ENCODE data around the gene EPHB1.

The EPHB1 gene

DNA sequence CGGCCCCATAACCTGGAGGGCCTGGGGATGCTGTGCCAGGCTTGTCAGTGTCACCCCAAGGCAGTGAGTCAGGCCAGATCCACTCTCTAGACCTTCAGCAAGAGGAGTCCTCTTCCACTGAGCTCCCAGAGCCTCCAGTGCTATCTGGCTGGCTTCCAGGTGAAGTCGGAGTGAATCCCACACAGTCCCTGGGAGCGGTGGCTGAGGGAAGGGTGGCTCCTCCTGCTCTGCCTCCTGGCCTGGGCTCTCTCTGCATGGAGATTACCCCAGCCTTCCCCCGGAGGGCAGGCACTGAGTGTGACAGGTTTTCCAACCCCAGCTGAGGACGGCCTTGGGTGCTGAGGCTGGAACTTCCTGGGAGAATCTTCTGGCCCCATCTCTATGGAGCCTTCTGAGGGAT lies 82.7 kb downstream of the EPHB1 start:
- Histone ChIP-seq H3K36me3 (ENCODE audit: control insufficient read depth in 1 of 2, insufficient read depth in 2 of 2, low read depth in 1 of 2, low read length in 2 of 2) (no peaks in the 10 kb centered on the region), H4K91ac (ENCODE audit: low read length) (no peak overlapping the region), H3K27ac (ENCODE audit: low read length, poor library complexity, severe bottlenecking) (no peak overlapping the region), H3K79me1 (replicated peaks; ENCODE audit: low read length, poor library complexity, severe bottlenecking) (peaks cover 6% of the 10 kb centered on the region), H2BK120ac (ENCODE audit: low read depth, low read length) (no peak overlapping the region), H3K9ac (ENCODE audit: low read length) (no peak overlapping the region), H4K8ac (ENCODE audit: low read length) (no peak overlapping the region), H3K18ac (ENCODE audit: low read depth in 1 of 2, low read length in 2 of 2) (no peak overlapping the region), H3K9me3 (ENCODE audit: control insufficient read depth, low read length) (no peaks in the 10 kb centered on the region), H3K4me2 (ENCODE audit: low read length, poor library complexity, severe bottlenecking) (no peak overlapping the region), H3K27me3 (ENCODE audit: control insufficient read depth in 1 of 2, insufficient read depth in 1 of 2, low read length in 2 of 2) (no peaks in the 10 kb centered on the region), H3K14ac (ENCODE audit: low read length in 2 of 2) (peak overlapping the region in 1 of 2 experiments; percentile 16), H2BK12ac (ENCODE audit: low read length in 2 of 2) (no peak overlapping the region), H2BK15ac (ENCODE audit: low read depth, poor library complexity, severe bottlenecking) (no peak overlapping the region), H2BK5ac (ENCODE audit: low read depth, low read length, poor library complexity, severe bottlenecking) (no peak overlapping the region), H2AK5ac (ENCODE audit: low read length, severe bottlenecking) (no peak overlapping the region), H3K4me3 (ENCODE audit: insufficient read depth in 1 of 2, low read depth in 1 of 2, low read length in 2 of 2) (no peak overlapping the region), H3K23ac (ENCODE audit: low read length in 2 of 2) (no peak overlapping the region), H2AFZ (ENCODE audit: low read depth, low read length) (no peak overlapping the region), H3K4me1 (ENCODE audit: control insufficient read depth, insufficient read depth, low read depth, low read length) (peaks cover 13% of the 10 kb centered on the region), H3K4ac (ENCODE audit: low read depth in 1 of 2, low read length in 2 of 2) (no peak overlapping the region)
- no peak for DNase-seq
- WGBS: 69% methylated on average over 5 of the region's 5 CpGs

DNA sequence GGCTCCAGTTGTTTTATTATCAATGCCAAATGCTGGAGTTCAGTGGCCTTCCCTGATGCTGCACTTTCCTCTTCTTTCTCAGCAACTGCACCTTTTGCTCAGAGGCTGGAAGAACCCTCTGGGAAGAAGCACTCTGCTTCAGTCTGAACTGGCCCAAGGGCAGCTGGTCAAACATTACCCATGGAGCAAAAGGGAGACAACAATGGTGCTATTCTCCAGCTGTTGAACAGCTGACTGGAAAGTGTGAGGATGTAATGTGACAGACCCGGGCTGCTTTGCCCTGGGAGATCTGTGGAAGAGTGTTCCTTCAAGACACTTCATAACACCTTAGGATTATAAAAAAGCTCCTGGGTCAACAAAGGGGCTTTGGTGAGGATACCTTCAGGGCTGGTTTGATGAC lies 84.9 kb downstream of the EPHB1 start:
- no peaks in the 10 kb centered on the region for H3K36me3 ChIP-seq (ENCODE audit: control insufficient read depth in 1 of 2, insufficient read depth in 2 of 2, low read depth in 1 of 2, low read length in 2 of 2)
- no peak overlapping the region for H3K9ac ChIP-seq (ENCODE audit: low read length)
- H3K4ac ChIP-seq (ENCODE audit: low read depth in 1 of 2, low read length in 2 of 2): no peak overlapping the region
- no peak overlapping the region for H4K8ac ChIP-seq (ENCODE audit: low read length)
- H3K4me3 ChIP-seq (ENCODE audit: insufficient read depth in 1 of 2, low read depth in 1 of 2, low read length in 2 of 2): no peak overlapping the region
- H3K18ac ChIP-seq (ENCODE audit: low read depth in 1 of 2, low read length in 2 of 2): no peak overlapping the region
- no peak overlapping the region for H2BK12ac ChIP-seq (ENCODE audit: low read length in 2 of 2)
- H3K27me3 ChIP-seq (ENCODE audit: control insufficient read depth in 1 of 2, insufficient read depth in 1 of 2, low read length in 2 of 2): no peaks in the 10 kb centered on the region
- H3K23ac ChIP-seq (ENCODE audit: low read length in 2 of 2): no peak overlapping the region
- H3K27ac ChIP-seq (ENCODE audit: low read length, poor library complexity, severe bottlenecking): no peak overlapping the region
- DNase-seq: no peak
- no peak overlapping the region for H3K14ac ChIP-seq (ENCODE audit: low read length in 2 of 2)
- no peak overlapping the region for H4K91ac ChIP-seq (ENCODE audit: low read length)
- no peak overlapping the region for H2BK120ac ChIP-seq (ENCODE audit: low read depth, low read length)
- WGBS: no CpG with 5 or more reads among the region's 1 CpG
- peaks cover 10% of the 10 kb centered on the region for H3K4me1 ChIP-seq (ENCODE audit: control insufficient read depth, insufficient read depth, low read depth, low read length)
- H3K79me1 ChIP-seq (replicated peaks; ENCODE audit: low read length, poor library complexity, severe bottlenecking): peaks cover 6% of the 10 kb centered on the region
- no peak overlapping the region for H3K4me2 ChIP-seq (ENCODE audit: low read length, poor library complexity, severe bottlenecking)
- no peak overlapping the region for H2AFZ ChIP-seq (ENCODE audit: low read depth, low read length)
- H2BK15ac ChIP-seq (ENCODE audit: low read depth, poor library complexity, severe bottlenecking): no peak overlapping the region
- H2AK5ac ChIP-seq (ENCODE audit: low read length, severe bottlenecking): no peak overlapping the region
- H3K9me3 ChIP-seq (ENCODE audit: control insufficient read depth, low read length): no peaks in the 10 kb centered on the region
- no peak overlapping the region for H2BK5ac ChIP-seq (ENCODE audit: low read depth, low read length, poor library complexity, severe bottlenecking)

DNA sequence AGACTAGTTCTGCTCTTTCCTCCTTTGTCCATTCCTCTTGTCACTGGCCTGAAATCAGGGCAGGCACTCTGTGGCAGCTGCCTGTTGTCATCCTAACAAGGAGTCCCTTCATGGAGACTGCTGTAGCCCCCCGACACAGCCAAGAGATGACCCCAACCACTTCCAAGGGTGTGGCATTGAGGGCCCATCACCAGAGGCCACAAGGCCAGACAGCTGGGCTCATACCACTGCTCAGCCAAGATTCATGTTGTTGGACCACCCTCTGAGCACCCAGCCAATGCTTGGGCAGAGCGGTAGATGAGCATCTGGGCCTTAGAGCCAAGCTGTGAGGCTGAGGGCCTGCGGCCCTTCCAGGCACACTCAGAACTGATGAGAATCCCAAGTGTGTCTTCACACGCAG lies 85.4 kb downstream of the EPHB1 start:
- H3K4me2 ChIP-seq (ENCODE audit: low read length, poor library complexity, severe bottlenecking): no peak overlapping the region

DNA sequence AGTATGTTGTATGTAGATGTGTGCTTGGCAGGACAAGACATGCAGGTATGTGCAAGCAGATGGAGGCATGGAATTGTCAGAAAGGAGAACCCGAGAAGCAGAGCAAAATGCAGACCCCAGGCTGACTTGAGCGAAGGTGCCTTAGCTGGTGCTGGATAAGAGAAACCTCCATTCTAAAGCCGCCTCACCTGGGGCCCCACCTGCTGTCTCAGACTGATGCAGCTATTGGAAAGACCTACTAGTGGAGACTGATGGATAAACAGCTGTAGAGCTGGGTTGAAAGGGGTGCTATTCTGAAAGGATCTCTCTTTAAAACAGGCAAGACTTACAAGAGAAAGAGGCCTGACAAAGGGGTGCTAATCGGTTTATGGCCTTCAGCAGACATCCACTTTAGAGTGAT lies 86.2 kb downstream of the EPHB1 start:
- 66% methylated on average over 3 of the region's 4 CpGs for WGBS
- Histone ChIP-seq H3K79me1 (replicated peaks; ENCODE audit: low read length, poor library complexity, severe bottlenecking) (peaks cover 6% of the 10 kb centered on the region), H2BK12ac (ENCODE audit: low read length in 2 of 2) (no peak overlapping the region), H3K36me3 (ENCODE audit: control insufficient read depth in 1 of 2, insufficient read depth in 2 of 2, low read depth in 1 of 2, low read length in 2 of 2) (no peaks in the 10 kb centered on the region), H2BK15ac (ENCODE audit: low read depth, poor library complexity, severe bottlenecking) (no peak overlapping the region), H3K27me3 (ENCODE audit: control insufficient read depth in 1 of 2, insufficient read depth in 1 of 2, low read length in 2 of 2) (no peaks in the 10 kb centered on the region), H3K18ac (ENCODE audit: low read depth in 1 of 2, low read length in 2 of 2) (no peak overlapping the region), H3K9me3 (ENCODE audit: control insufficient read depth, low read length) (no peaks in the 10 kb centered on the region), H3K27ac (ENCODE audit: low read length, poor library complexity, severe bottlenecking) (no peak overlapping the region), H2BK120ac (ENCODE audit: low read depth, low read length) (no peak overlapping the region), H3K4me3 (ENCODE audit: insufficient read depth in 1 of 2, low read depth in 1 of 2, low read length in 2 of 2) (no peak overlapping the region), H2BK5ac (ENCODE audit: low read depth, low read length, poor library complexity, severe bottlenecking) (no peak overlapping the region), H3K14ac (ENCODE audit: low read length in 2 of 2) (no peak overlapping the region), H3K4ac (ENCODE audit: low read depth in 1 of 2, low read length in 2 of 2) (no peak overlapping the region), H3K4me1 (ENCODE audit: control insufficient read depth, insufficient read depth, low read depth, low read length) (peaks cover 9% of the 10 kb centered on the region), H3K4me2 (ENCODE audit: low read length, poor library complexity, severe bottlenecking) (no peak overlapping the region), H3K9ac (ENCODE audit: low read length) (no peak overlapping the region), H4K8ac (ENCODE audit: low read length) (no peak overlapping the region), H3K23ac (ENCODE audit: low read length in 2 of 2) (no peak overlapping the region), H2AK5ac (ENCODE audit: low read length, severe bottlenecking) (no peak overlapping the region), H2AFZ (ENCODE audit: low read depth, low read length) (no peak overlapping the region), H4K91ac (ENCODE audit: low read length) (no peak overlapping the region)
- DNase-seq: no peak

More for the DNA sequence above, 85.4 kb downstream of the EPHB1 start:
- H3K14ac ChIP-seq (ENCODE audit: low read length in 2 of 2): no peak overlapping the region
- H3K4ac ChIP-seq (ENCODE audit: low read depth in 1 of 2, low read length in 2 of 2): no peak overlapping the region
- no peak overlapping the region for H3K23ac ChIP-seq (ENCODE audit: low read length in 2 of 2)
- no peak overlapping the region for H3K4me3 ChIP-seq (ENCODE audit: insufficient read depth in 1 of 2, low read depth in 1 of 2, low read length in 2 of 2)
- no peak overlapping the region for H3K27ac ChIP-seq (ENCODE audit: low read length, poor library complexity, severe bottlenecking)
- peaks cover 7% of the 10 kb centered on the region for H3K4me1 ChIP-seq (ENCODE audit: control insufficient read depth, insufficient read depth, low read depth, low read length)
- H2BK15ac ChIP-seq (ENCODE audit: low read depth, poor library complexity, severe bottlenecking): no peak overlapping the region
- peaks cover 6% of the 10 kb centered on the region for H3K79me1 ChIP-seq (replicated peaks; ENCODE audit: low read length, poor library complexity, severe bottlenecking)
- H3K18ac ChIP-seq (ENCODE audit: low read depth in 1 of 2, low read length in 2 of 2): no peak overlapping the region
- no peaks in the 10 kb centered on the region for H3K27me3 ChIP-seq (ENCODE audit: control insufficient read depth in 1 of 2, insufficient read depth in 1 of 2, low read length in 2 of 2)
- no peaks in the 10 kb centered on the region for H3K36me3 ChIP-seq (ENCODE audit: control insufficient read depth in 1 of 2, insufficient read depth in 2 of 2, low read depth in 1 of 2, low read length in 2 of 2)
- no peak overlapping the region for H4K8ac ChIP-seq (ENCODE audit: low read length)
- H3K9ac ChIP-seq (ENCODE audit: low read length): no peak overlapping the region
- no peak overlapping the region for H4K91ac ChIP-seq (ENCODE audit: low read length)
- no peak overlapping the region for H2AK5ac ChIP-seq (ENCODE audit: low read length, severe bottlenecking)
- H2BK12ac ChIP-seq (ENCODE audit: low read length in 2 of 2): no peak overlapping the region
- 74% methylated on average over 4 of the region's 4 CpGs for WGBS
- H2BK5ac ChIP-seq (ENCODE audit: low read depth, low read length, poor library complexity, severe bottlenecking): no peak overlapping the region
- H2BK120ac ChIP-seq (ENCODE audit: low read depth, low read length): no peak overlapping the region
- H3K9me3 ChIP-seq (ENCODE audit: control insufficient read depth, low read length): no peaks in the 10 kb centered on the region
- DNase-seq: no peak
- H2AFZ ChIP-seq (ENCODE audit: low read depth, low read length): no peak overlapping the region
